Common myeloid progenitor, CD34-positive (primary cell): Measurements from ENCODE around the gene TFCP2L1.

ENCODE experiments used
- CTCF ChIA-PET: fragments of 350-600 bp; sonication (Branson Sonifier 250); formaldehyde crosslinking; loops from one replicate; lab custom pipeline; 2021; ENCODE audit warnings: antibody characterized with exemption; lab: Charles Lee
- POLR2A ChIA-PET: fragments of 350-600 bp; sonication (Branson Sonifier 250); formaldehyde crosslinking; loops from one replicate; lab custom pipeline; 2021; ENCODE audit warnings: antibody characterized with exemption; lab: Charles Lee
- DNase-seq, 3 donors: peaks; one replicate each; pipeline versions ENCODE4 v3.0.0 to v3.0.0-alpha.2; 2013
- H3K27ac ChIP-seq, 2 experiments: 1 replicate in 1 of 2; 2 replicates in 1 of 2; pipeline ENCODE4 v1.7.0; 2013; ENCODE audit warnings: inconsistent platforms in 2 of 2, low read length in 2 of 2, mild to moderate bottlenecking in 2 of 2, low read depth in 1 of 2, moderate library complexity in 1 of 2; ENCODE audit not compliant: severe bottlenecking in 2 of 2, insufficient read depth in 1 of 2, poor library complexity in 1 of 2
- H3K27me3 ChIP-seq, 5 experiments: replicated peaks in 2 of 5; 1 replicate in 3 of 5; 2 replicates in 2 of 5; pipeline versions ENCODE4 v1.6.1 to v1.7.0; 2013; ENCODE audit warnings: low read length in 4 of 5, mild to moderate bottlenecking in 2 of 5, moderate library complexity in 2 of 5, inconsistent platforms in 1 of 5; ENCODE audit not compliant: insufficient read depth in 5 of 5, control insufficient read depth in 4 of 5
- H3K36me3 ChIP-seq, 4 experiments: 1 replicate in 2 of 4; 2 replicates in 2 of 4; pipeline versions ENCODE4 v1.6.1 to v1.7.0; 2013; ENCODE audit warnings: low read length in 3 of 4, control low read depth in 1 of 4, mild to moderate bottlenecking in 1 of 4; ENCODE audit not compliant: control insufficient read depth in 4 of 4, insufficient read depth in 4 of 4
- H3K4me1 ChIP-seq, 4 experiments: 1 replicate in 3 of 4; 2 replicates in 1 of 4; pipeline versions ENCODE4 v1.6.1 to v1.7.1; 2013; ENCODE audit warnings: low read length in 3 of 4, mild to moderate bottlenecking in 3 of 4, control low read depth in 1 of 4, inconsistent platforms in 1 of 4, moderate library complexity in 1 of 4; ENCODE audit not compliant: control insufficient read depth in 4 of 4, insufficient read depth in 4 of 4; ENCODE audit errors: control extremely low read depth in 1 of 4
- H3K4me3 ChIP-seq, 7 experiments: 1 replicate in 4 of 7; 2 replicates in 3 of 7; pipeline versions ENCODE4 v1.5.1 to v1.7.0; 2013; ENCODE audit warnings: mild to moderate bottlenecking in 7 of 7, low read length in 6 of 7, moderate library complexity in 6 of 7, inconsistent platforms in 2 of 7, low read depth in 2 of 7, control low read depth in 1 of 7; ENCODE audit not compliant: insufficient read depth in 4 of 7, control insufficient read depth in 1 of 7; ENCODE audit errors: extremely low read depth in 1 of 7
- H3K9me3 ChIP-seq, 5 experiments: 1 replicate in 4 of 5; 2 replicates in 1 of 5; pipeline versions ENCODE4 v1.6.1 to v1.7.1; 2013; ENCODE audit warnings: low read length in 4 of 5, mild to moderate bottlenecking in 2 of 5, inconsistent platforms in 1 of 5, low read depth in 1 of 5, moderate library complexity in 1 of 5; ENCODE audit not compliant: control insufficient read depth in 4 of 5, insufficient read depth in 2 of 5; ENCODE audit errors: control extremely low read depth in 1 of 5
- WGBS: methylation state at CpG from one replicate; pipeline ENCODE4 v1.1.5; 2013; ENCODE audit not compliant: insufficient coverage; 5-methylcytosine and 5-hydroxymethylcytosine counted together

Gene TFCP2L1

GRCh38 chr2:121243821-121244460 is 41.1 kb downstream of the TFCP2L1 start:
- POLR2A ChIA-PET = no interaction called here
- no peak overlapping the region for H3K27ac ChIP-seq
- no peak for DNase-seq

GRCh38 chr2:121242976-121243375 is 42.0 kb downstream of the TFCP2L1 start:
- no peak overlapping the region for H3K27ac ChIP-seq

More at GRCh38 chr2:121243821-121244460, 41.1 kb downstream of the TFCP2L1 start:
- no peaks in the 10 kb centered on the region for H3K4me1 ChIP-seq
- no peak overlapping the region for H3K4me3 ChIP-seq
- H3K36me3 ChIP-seq = no peaks in the 10 kb centered on the region
- CTCF ChIA-PET = interaction anchor here (0.7 to 1.1 kb wide), 2 partner anchors 111 to 158 kb away, joined by 3 to 4 read pairs; no protein-coding TSS in a partner anchor
- WGBS = 96% methylated on average over 9 of the region's 16 CpGs
- no peaks in the 10 kb centered on the region for H3K27me3 ChIP-seq
- H3K9me3 ChIP-seq = no peaks in the 10 kb centered on the region

GRCh38 chr2:121242175-121242875 is 42.7 kb downstream of the TFCP2L1 start:
- Histone ChIP-seq H3K4me3 (no peak overlapping the region), H3K27me3 (no peaks in the 10 kb centered on the region), H3K4me1 (no peaks in the 10 kb centered on the region), H3K9me3 (no peaks in the 10 kb centered on the region), H3K27ac (no peak overlapping the region), H3K36me3 (no peaks in the 10 kb centered on the region)
- POLR2A ChIA-PET = interaction anchor here (0.6 kb wide), 1 partner anchor 28 kb away, joined by 4 read pairs; no protein-coding TSS in a partner anchor
- CTCF ChIA-PET = interaction anchor here (0.6 to 1.0 kb wide), 2 partner anchors 13 to 66 kb away, joined by 4 read pairs; no protein-coding TSS in a partner anchor
- 81% methylated on average over 7 of the region's 16 CpGs for WGBS
- DNase-seq = peak in 1 of 3 donors; percentile 12

More at GRCh38 chr2:121242976-121243375, 42.0 kb downstream of the TFCP2L1 start:
- H3K4me3 ChIP-seq = no peak overlapping the region
- WGBS = 94% methylated on average over 9 of the region's 9 CpGs
- H3K9me3 ChIP-seq = no peaks in the 10 kb centered on the region
- no peaks in the 10 kb centered on the region for H3K4me1 ChIP-seq
- no peaks in the 10 kb centered on the region for H3K36me3 ChIP-seq
- DNase-seq = no peak
- H3K27me3 ChIP-seq = no peaks in the 10 kb centered on the region
- ChIA-PET POLR2A (interaction anchor here (0.6 kb wide), 1 partner anchor 28 kb away, joined by 4 read pairs; no protein-coding TSS in a partner anchor), CTCF (interaction anchor here (1.1 kb wide), 1 partner anchor 157 kb away, joined by 4 read pairs; no protein-coding TSS in a partner anchor)

GRCh38 chr2:121241466-121241865 is 43.5 kb downstream of the TFCP2L1 start:
- H3K4me3 ChIP-seq = no peak overlapping the region
- 100% methylated on average over 1 of the region's 3 CpGs for WGBS
- H3K9me3 ChIP-seq = no peaks in the 10 kb centered on the region
- H3K4me1 ChIP-seq = no peaks in the 10 kb centered on the region
- H3K27ac ChIP-seq = no peak overlapping the region
- H3K36me3 ChIP-seq = no peaks in the 10 kb centered on the region
- CTCF ChIA-PET = interaction anchor here (1.0 kb wide), 1 partner anchor 14 kb away, joined by 4 read pairs; no protein-coding TSS in a partner anchor
- DNase-seq = no peak
- no peaks in the 10 kb centered on the region for H3K27me3 ChIP-seq
- POLR2A ChIA-PET = no interaction called here

GRCh38 chr2:121240436-121240835 is 44.6 kb downstream of the TFCP2L1 start:
- Histone ChIP-seq H3K36me3 (no peaks in the 10 kb centered on the region), H3K9me3 (no peaks in the 10 kb centered on the region), H3K4me1 (no peaks in the 10 kb centered on the region), H3K4me3 (no peak overlapping the region), H3K27ac (no peak overlapping the region), H3K27me3 (no peaks in the 10 kb centered on the region)
- POLR2A ChIA-PET = no interaction called here
- DNase-seq = no peak
- CTCF ChIA-PET = no interaction called here
- WGBS = 98% methylated on average over 4 of the region's 6 CpGs

GRCh38 chr2:121239969-121240368 is 45.0 kb downstream of the TFCP2L1 start:
- no peak for DNase-seq
- POLR2A ChIA-PET = no interaction called here
- no peaks in the 10 kb centered on the region for H3K36me3 ChIP-seq
- 98% methylated on average over 3 of the region's 5 CpGs for WGBS
- H3K4me1 ChIP-seq = no peaks in the 10 kb centered on the region
- H3K4me3 ChIP-seq = no peak overlapping the region
- no peaks in the 10 kb centered on the region for H3K27me3 ChIP-seq
- no peak overlapping the region for H3K27ac ChIP-seq
- H3K9me3 ChIP-seq = no peaks in the 10 kb centered on the region
- CTCF ChIA-PET = no interaction called here

- Histone ChIP-seq H3K4me3 (no peak overlapping the region), H3K27me3 (no peaks in the 10 kb centered on the region), H3K36me3 (no peaks in the 10 kb centered on the region), H3K4me1 (no peaks in the 10 kb centered on the region), H3K27ac (no peak overlapping the region), H3K9me3 (no peaks in the 10 kb centered on the region)
- DNase-seq = no peak
- ChIA-PET POLR2A (no interaction called here), CTCF (no interaction called here)
- WGBS = 96% methylated on average over 14 of the region's 15 CpGs
These were observed 45.5 kb downstream of the TFCP2L1 start for GRCh38 chr2:121239471-121239870.
